ENCODE results near the gene IFNA8. TPM values are rescaled to one million over a fixed set of nuclear protein-coding genes. Genes with fewer than 3 reads are reported as not detected.
"Not testable (repeated sequence)": the region's sequence is repeated elsewhere in the genome, so short reads cannot be mapped to it uniquely, and the experiment has no call there.

IFNA8 gene
- total RNA-seq, 1 donor from 2014 or later: not detected

DNA sequence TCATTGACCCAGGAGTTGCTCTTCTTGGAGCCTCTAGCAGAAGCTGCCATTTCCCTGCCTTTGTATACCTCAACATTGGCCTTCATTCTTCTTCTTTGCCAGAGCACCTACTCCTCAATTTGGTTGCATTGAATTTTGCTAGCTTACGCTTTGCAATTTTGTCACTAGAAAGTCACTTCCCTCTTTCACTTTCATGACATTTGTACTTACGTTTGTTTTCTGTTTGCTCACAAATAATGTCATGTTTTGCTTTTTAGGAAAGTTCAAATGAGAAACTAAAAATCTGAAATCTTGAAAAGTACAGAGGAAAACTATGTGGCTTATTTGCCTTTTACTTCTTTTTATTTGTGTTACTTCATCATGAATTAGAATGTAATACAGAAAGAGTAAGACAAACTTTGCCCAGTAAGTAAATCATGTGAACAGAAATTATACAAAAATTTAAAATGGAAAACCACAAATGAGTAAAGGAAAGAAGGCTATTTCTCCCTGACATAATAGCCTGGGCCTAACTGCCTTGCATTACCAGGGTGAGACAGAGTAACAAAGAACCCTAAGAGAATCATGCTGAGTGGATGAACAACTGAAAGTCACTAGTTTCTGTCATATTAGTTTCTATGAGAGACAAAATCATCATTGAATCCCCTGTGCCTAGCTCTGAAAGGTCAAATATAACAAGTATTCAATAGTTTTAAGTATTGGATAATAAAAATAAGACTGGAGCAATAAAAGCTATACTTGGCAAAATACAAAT lies 23.9 kb downstream of the IFNA8 start:
- Mint-ChIP-seq H3K27me3 (ENCODE audit: low read depth) (no peaks in the 10 kb centered on the region), H3K4me3 (no peak overlapping the region), H3K36me3 (no peaks in the 10 kb centered on the region), H3K4me1 (no peaks in the 10 kb centered on the region), H3K27ac (no peak overlapping the region), H3K9me3 (peaks cover 5% of the 10 kb centered on the region)
- TF ChIP-seq, protein P1, sequence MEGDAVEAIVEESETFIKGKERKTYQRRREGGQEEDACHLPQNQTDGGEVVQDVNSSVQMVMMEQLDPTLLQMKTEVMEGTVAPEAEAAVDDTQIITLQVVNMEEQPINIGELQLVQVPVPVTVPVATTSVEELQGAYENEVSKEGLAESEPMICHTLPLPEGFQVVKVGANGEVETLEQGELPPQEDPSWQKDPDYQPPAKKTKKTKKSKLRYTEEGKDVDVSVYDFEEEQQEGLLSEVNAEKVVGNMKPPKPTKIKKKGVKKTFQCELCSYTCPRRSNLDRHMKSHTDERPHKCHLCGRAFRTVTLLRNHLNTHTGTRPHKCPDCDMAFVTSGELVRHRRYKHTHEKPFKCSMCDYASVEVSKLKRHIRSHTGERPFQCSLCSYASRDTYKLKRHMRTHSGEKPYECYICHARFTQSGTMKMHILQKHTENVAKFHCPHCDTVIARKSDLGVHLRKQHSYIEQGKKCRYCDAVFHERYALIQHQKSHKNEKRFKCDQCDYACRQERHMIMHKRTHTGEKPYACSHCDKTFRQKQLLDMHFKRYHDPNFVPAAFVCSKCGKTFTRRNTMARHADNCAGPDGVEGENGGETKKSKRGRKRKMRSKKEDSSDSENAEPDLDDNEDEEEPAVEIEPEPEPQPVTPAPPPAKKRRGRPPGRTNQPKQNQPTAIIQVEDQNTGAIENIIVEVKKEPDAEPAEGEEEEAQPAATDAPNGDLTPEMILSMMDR (IDR thresholded peaks at IDR 0.05; ENCODE audit: unreplicated experiment): no peak
- no peak for DNase-seq (ENCODE audit: low spot score in 2 of 2, unreplicated experiment in 2 of 2)

DNA sequence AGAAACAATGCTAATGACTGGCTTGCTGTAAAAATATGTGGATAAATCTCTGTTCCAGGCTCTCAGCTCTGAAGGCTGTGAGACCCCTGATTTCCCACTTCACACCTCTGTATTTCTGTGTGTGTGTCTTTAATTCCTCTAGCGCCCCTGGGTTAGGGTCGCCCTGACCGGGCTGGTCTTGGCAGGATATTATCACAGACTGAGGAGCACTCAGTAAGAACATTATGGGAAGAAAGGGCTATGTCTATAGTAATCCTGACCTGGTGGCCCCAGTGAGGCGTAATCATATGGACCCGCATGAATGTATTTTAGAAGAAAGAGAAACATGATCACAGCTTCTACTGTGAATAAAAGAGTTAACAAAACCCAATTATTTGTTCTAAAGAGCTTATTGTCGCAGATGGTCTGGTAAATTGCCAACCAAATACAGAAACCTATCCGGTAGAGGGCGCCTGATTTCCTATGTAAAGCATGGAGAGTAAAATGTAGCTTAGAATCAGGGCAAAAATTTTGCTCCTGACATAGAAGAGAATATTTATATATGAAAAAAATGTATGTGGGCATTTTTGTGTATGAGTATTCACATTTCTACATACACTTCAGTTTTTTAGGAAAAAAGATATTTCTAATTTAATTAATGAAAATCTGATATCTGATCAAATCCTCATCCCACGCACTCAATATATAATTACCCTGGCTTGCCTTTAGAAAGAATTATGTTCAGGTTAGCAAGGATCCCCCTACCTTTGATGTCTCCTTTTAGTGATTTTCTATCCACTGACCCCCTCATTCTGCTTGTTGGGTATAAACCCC lies 25.5 kb downstream of the IFNA8 start:
- Mint-ChIP-seq H3K9me3 (peaks cover 5% of the 10 kb centered on the region), H3K4me1 (no peaks in the 10 kb centered on the region), H3K27ac (no peak overlapping the region), H3K4me3 (no peak overlapping the region), H3K36me3 (no peaks in the 10 kb centered on the region), H3K27me3 (ENCODE audit: low read depth) (no peaks in the 10 kb centered on the region)
- no peak for DNase-seq (ENCODE audit: low spot score in 2 of 2, unreplicated experiment in 2 of 2)
- TF ChIP-seq, protein P1 (IDR thresholded peaks at IDR 0.05; ENCODE audit: unreplicated experiment): no peak

DNA sequence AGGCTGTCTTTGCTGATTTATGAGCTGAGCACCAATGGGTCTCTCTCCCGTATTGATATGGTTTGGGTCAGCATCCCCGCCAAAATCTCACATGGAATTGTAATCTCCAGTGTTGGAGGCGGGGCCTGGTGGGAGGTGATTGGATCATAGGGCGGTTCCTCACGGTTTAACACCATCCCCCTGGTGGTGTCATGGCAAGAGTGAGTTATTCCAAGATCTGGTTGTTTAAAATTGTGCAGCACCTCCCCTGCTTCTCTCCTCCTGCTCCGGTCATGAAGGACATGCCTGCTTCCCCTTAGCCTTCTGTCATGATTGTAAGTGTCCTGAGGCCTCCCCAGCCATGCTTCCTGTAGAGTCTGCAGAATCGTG lies 26.1 kb downstream of the IFNA8 start:
- not testable (repeated sequence) for H3K36me3 Mint-ChIP-seq; H3K4me3 Mint-ChIP-seq; H3K9me3 Mint-ChIP-seq; H3K27me3 Mint-ChIP-seq (ENCODE audit: low read depth); H3K4me1 Mint-ChIP-seq; H3K27ac Mint-ChIP-seq; DNase-seq (ENCODE audit: low spot score in 2 of 2, unreplicated experiment in 2 of 2)

DNA sequence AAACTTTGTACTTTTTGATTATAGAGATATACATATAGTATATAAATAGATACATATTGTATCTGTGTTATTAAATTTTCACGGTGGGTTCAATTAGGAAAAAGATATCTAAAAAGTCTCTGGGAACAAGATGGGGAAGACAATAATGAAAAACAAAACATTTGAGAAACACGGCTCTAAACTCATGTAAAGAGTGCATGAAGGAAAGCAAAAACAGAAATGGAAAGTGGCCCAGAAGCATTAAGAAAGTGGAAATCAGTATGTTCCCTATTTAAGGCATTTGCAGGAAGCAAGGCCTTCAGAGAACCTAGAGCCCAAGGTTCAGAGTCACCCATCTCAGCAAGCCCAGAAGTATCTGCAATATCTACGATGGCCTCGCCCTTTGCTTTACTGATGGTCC lies 31.2 kb downstream of the IFNA8 start, which contains the start of gene IFNA1:
Gene IFNA1 (plus strand): TSS at position 301 of the 400 bp plus-strand sequence. CDS start 69 bp downstream, at position 370.
- Mint-ChIP-seq H3K27me3 (ENCODE audit: low read depth) (no peaks in the 10 kb centered on the region), H3K9me3 (peaks cover 18% of the 10 kb centered on the region), H3K4me1 (no peaks in the 10 kb centered on the region), H3K27ac (no peak within 1 kb of the TSS), H3K4me3 (no peak within 1 kb of the TSS), H3K36me3 (peaks cover 6% of the 10 kb centered on the region)
- TF ChIP-seq, protein P1 (IDR thresholded peaks at IDR 0.05; ENCODE audit: unreplicated experiment): no peak
- DNase-seq (ENCODE audit: low spot score in 2 of 2, unreplicated experiment in 2 of 2): no peak

DNA sequence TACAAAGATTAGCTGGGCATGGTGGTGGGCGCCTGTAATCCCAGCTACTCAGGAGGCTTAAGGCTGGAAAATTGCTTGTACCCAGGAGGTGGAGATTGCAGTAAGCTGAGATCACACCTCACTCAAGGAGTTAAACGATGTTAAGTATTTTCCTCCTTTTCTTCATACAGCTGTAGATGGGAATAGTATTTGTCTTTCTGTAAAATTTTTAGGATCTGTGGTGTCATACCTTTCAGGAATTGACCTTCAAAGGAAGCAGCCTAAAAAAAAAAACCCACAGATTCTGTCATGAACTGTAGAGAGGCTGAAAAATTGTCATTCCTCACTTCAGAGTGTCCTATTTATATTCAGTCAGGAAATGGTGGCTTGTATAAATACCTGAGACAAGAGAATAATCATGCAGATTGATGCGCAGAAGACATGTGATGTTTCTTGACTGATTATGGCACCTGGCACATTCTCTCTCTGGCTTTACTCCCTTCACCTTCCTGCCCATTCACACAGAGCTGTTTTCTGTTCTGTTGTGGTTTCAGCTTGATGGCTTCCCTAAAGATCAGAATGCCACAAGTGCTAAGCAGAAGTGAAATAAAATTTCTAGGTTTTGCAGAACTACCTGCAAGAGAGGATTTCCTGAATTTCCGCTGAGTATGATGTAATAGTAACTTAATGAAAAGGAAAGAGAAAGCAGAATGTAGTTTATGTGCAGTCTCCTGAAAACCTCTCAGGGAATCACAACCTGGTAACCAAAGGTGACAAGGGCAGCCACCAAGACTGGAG lies 35.1 kb downstream of the IFNA8 start:
- no peak for DNase-seq (ENCODE audit: low spot score in 2 of 2, unreplicated experiment in 2 of 2)
- Mint-ChIP-seq H3K4me3 (no peak overlapping the region), H3K4me1 (peaks cover 17% of the 10 kb centered on the region), H3K36me3 (peaks cover 6% of the 10 kb centered on the region), H3K27ac (no peak overlapping the region), H3K9me3 (peaks cover 18% of the 10 kb centered on the region), H3K27me3 (ENCODE audit: low read depth) (no peaks in the 10 kb centered on the region)
- TF ChIP-seq, protein P1 (IDR thresholded peaks at IDR 0.05; ENCODE audit: unreplicated experiment): no peak

DNA sequence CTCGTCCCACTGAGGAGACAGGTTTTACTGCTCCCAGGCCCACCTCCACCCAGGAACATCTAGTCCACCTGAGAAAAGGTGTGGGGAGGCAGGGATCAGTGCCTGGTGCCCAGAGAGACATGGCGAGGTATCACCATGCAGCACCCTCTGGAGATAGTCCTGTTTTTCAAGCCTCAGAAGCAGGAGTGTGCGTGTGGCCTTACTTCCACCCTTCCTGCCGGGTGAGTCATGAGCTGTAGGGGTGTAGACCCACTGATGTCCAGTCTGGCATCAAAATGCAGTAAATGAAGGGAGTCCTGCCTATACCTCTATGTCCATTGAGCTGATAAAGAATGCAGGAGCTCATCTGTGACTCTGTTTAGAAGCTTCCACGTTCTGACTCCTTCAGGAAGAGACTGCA lies 40.4 kb downstream of the IFNA8 start:
- not testable (repeated sequence) for DNase-seq (ENCODE audit: low spot score in 2 of 2, unreplicated experiment in 2 of 2); H3K27ac Mint-ChIP-seq; H3K9me3 Mint-ChIP-seq; H3K36me3 Mint-ChIP-seq; H3K4me3 Mint-ChIP-seq; H3K27me3 Mint-ChIP-seq (ENCODE audit: low read depth)
- H3K4me1 Mint-ChIP-seq: peaks cover 31% of the 10 kb centered on the region

All from mesothelial cell of epicardium (in vitro differentiated cells).